GM19324 (cell line): ENCODE measurements around the gene APOL1.
"Not testable (repeated sequence)": the region's sequence is repeated elsewhere in the genome, so short reads cannot be mapped to it uniquely, and the experiment has no call there.

Source experiments
- ATAC-seq: cut with Tn5 transposase; IDR thresholded peaks from one replicate; pipeline ENCODE4 v1.9.1; 2021; ENCODE audit warnings: mild to moderate bottlenecking, moderate library complexity; ENCODE audit not compliant: unreplicated experiment, low FRiP score

APOL1 gene

DNA sequence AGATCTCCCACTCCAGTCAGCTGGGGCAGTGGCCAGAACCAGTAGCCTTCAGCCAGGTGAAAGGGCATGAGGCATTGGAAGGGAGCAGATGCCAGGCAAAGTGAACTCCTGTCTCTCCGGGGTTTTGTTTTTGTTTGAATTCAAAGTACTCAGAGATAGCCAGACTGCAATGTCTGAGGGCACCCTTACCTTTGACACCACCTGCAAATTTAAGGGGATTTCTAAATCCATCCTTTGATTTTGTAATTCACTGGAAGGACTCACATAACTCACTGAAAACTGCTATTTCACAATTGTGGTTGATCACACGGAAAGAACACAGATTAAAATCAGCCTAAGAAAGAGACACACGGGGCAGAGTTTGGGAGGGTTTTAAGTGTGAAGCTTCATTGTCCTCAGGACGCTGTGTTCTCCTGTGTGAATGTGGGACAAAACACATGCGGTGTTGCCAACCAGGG is 10.3 kb downstream of the APOL1 start:
- not testable (repeated sequence) for ATAC-seq

DNA sequence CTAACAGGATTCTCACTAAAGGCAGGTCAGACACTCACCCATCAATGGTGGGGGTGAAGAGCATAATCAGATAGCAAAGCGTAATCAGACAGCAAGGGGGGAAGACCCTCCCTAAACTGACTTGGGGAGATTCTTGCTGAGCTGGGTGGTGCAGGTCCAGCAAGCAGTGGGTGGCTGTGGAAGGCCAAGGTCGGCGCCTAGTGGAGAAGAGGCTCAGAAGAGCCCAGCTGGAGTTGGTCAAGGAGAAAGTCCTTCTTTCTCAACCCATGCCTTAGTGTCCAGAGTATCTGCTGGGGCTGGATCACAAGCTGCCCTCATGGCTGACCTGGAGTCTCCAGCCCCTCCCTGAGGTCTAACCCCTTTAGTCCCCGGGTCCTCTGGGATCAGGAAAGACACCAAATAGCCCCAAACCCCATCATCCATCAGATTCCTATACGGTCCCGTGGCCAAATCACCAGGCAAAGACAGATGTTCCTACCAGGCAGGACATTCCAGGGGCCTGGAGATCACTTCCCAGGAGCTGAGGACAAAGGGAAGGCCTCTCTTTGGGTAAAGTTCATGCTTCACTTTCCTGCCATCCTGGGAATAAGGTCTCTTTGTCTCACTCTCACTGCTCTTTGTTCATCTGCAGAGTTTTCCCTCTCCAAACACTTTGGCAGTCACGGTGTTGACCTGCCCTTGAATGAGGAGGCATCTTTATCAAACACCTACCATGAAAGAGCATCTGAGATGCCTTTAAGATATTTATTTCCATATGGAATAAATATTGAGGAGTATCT is 11.1 kb downstream of the APOL1 start:
- not testable (repeated sequence) for ATAC-seq

DNA sequence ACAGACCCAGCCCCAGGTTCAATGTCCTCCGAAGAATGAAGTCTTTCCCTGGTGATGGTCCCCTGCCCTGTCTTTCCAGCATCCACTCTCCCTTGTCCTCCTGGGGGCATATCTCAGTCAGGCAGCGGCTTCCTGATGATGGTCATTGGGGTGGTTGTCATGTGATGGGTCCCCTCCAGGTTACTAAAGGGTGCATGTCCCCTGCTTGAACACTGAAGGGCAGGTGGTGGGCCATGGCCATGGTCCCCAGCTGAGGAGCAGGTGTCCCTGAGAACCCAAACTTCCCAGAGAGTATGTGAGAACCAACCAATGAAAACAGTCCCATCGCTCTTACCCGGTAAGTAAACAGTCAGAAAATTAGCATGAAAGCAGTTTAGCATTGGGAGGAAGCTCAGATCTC is 14.1 kb downstream of the APOL1 start:
- ATAC-seq = no peak

DNA sequence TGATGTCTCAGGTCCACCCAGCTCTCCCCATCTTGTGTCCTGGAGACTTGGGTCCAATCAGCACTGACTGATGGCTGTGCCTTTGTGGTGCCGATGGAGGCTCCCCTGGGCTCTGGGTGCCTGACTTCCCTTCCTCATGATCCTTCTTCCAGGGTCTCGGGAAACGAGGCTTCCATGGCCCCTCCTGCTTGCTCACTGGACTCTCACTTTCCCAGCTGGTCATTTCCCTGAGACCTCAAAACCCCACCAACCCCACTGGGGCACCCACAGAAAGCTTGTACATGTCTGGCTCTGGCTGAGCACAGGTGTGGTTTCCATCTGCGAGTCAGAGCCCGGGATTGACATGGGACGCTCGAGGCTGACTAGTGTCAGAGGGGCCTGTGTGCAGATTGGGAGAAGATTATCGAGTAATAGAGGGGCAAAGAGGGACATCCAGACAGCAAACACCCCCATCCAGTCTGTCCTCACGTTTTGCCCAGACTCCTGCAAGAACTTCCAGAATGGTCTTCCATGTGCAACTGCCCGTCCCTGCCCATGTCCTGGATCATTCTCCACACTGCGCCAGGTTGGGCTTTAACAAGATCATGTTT is 15.1 kb downstream of the APOL1 start:
- no peak for ATAC-seq

DNA sequence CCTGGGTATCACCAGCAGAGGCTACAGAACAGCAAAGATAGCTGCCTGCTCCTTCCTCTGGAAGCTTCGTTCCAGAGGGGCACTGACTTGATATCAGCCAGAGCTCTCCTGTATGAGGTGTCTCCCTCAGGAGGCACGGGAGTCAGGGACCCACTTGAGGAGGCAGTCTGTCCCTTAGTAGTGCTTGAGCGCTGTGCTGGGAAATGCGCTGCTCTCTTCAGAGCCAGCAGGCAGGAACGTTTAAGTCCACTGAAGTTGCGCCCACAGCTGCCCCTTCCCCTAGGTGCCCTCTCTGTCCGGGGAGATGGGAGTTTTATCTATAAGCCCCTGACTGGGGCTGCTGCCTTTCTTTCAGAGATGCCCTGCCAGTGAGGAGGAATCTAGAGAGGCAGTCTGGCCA is 18.3 kb downstream of the APOL1 start:
- ATAC-seq = not testable (repeated sequence)

DNA sequence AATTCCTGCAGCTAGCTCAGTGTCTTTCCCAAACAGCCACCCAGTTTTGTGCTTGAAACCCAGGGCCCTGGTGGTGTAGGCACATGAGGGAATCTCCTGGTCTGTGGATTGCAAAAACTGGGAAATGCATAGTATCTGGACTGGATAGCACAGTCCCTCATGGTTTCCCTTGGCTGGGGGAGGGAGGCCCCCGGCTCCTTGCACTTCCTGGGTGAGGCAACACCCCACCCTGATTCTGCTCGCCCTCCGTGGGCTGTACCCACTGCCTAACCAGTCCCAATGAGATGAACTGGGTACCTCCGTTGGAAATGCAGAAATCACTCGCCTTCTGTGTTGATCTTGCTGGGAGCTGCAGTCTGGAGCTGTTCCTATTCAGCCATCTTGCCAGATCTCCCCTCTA is 19.0 kb downstream of the APOL1 start:
- ATAC-seq = not testable (repeated sequence)

DNA sequence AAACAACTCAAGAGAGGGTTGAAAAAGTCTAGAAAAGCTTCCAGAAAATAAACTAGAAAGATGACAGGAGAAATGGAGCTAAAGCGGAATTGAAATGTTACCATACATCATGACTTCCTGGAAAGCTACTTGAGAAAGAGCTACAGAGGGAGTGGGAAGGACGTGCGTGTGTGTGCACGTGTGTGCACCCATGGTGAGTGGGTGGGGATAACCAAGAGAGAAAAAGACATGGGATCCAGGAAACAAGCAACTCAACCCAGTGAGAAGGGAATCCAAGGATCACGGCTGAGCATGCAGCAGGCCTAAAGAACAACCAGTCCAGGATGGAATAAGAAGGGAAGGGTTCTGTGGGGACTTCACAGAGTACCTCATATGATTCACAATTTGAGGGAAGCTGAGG is 21.6 kb downstream of the APOL1 start:
- no peak for ATAC-seq

DNA sequence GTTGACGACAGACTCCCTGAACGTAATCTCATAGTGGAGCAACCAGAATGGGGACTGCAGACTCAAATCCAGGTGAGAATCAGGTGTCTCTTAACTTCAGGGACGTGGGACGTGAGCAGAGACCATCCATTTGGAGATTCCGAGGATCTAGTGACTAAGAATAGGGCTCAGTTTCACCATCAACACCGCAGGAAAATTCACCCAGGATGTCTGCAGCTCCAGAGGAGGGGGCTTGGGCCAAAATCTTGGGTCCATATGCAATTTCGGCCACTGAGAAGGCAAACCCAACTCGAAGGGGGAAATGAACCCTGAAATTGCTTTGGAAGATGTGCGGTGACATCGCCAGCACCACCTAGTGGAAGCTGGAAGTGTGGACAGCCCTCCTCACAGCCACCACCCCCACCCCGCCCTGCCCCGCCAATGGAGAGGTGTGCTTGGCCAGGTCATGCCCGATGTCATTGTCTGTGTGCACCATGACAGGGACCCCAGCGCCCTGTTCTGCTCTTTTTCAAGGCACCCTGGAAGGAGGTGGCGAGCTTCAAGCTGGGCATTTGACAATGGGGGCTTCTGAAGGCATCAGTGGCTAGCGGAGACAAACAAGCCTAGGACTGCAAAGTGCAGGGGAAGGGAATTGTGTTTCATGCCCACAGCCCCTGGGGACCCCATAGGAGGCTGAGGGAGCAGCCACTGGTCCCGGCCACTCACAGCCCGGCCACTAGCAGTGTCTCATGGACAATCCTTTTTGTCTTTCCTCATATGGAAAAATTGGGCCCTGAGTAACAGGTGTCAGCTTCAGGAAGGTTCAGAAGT is 24.8 kb downstream of the APOL1 start:
- ATAC-seq = no peak

DNA sequence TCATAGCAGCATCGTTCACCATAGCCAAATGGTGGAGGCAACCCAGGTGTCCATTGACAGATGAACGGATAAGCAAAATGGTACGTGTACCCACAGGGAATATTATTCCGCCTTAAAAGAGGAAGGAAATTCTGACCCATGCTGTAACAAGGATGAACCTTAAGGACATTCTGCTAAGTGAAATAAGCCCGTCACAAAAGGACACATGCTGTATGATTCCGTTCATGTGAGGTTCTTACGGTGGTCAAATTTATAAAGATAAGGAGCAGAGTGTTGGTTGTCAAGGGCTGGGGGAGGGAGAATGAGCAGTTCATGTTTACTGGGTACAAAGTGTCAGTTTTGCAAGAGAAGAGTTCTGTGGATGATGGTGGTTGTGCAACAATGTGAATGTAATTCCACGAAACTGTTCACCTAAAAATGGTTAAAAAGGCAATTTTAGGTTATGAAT is 26.3 kb downstream of the APOL1 start:
- no peak for ATAC-seq

DNA sequence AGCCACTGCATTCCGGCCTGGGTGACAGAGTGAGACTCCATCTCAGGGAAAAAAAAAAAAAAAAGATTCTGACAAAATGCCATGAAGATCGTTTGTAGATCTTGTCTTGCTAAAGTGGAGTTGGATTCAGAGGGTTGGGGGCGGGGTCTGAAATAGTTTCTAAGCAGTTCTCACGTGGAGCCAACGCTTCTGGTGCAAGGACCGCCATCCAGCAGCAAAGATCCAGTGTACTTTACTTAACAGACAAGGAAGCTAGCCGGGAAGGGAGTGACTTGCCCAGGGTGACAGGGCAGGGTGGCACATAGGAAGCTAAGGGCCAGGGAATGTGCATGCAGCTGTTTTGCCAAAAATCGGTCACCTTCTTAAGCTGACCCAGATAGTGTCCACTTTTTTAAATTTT is 27.4 kb downstream of the APOL1 start:
- no peak for ATAC-seq

DNA sequence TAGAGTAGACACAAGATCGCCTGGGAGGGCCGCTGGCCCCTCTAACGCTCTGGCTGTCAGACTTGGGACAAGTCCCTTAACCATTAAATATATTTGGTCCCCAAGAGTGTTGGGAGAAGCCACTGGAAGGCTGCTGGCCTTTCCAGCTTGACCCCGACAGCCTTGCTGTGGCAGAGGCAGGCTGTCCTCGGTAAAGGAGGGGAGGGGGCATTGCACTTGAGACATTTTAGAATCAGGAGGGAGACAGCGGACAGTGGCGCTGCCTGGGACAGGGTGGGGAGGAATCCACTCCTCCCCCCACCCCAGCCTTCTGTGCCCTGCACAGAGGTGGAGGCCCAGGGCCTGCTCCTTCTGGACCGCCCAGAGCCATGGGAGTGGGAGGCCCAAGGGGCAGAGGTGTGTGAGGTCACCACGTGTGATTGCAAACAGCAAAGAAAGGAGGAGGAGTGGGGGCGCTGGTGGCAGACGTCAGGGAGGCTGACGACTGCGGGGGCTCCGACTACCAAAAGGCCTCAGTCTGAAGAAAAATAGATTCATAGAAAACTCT is 28.9 kb downstream of the APOL1 start:
- ATAC-seq = no peak

DNA sequence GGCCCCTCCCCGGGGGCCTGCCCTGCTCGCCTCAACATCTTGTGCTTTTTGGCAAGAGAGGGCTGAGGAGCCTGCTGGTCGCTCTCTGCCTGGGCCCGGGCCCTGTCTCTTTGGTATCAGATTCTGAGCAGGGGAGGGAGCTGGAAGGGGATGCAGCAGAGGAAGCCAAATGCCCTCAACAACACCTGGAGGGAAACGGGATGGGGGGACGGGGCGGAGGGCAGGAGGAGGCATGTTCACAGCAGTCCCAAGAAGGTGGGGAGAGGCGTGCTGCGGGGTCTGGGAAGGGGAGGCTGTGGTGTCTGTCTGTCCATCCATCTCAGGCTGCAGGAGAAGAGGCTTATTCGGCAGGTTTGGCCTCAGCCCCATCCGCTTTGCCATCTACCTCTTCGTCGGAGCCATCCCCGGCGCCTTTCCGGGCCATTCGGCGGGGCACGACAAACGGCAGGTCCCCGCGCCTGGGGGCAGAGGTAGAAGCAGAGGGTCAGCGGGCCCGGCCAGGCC is 29.4 kb downstream of the APOL1 start:
- no peak for ATAC-seq

DNA sequence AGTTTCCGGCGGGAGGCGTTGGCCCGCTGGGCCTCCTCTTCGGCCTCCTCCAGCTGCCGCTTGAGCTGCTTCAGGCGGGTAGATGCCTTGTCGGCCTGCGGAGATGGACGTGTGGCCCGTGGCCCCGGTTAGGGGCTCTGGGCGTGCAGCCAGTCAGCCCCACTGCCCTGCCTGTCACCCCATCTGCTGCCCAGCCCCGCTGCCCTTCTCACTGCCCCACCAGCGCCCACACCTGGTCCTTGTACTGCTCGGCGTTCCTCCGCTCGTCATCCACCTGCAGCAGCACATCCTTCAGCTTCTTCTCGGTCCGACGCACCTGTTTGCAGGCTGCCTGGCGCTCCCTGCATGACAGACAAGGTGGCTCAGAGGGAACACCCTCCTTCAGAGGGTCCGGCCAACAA is 31.2 kb downstream of the APOL1 start:
- no peak for ATAC-seq

DNA sequence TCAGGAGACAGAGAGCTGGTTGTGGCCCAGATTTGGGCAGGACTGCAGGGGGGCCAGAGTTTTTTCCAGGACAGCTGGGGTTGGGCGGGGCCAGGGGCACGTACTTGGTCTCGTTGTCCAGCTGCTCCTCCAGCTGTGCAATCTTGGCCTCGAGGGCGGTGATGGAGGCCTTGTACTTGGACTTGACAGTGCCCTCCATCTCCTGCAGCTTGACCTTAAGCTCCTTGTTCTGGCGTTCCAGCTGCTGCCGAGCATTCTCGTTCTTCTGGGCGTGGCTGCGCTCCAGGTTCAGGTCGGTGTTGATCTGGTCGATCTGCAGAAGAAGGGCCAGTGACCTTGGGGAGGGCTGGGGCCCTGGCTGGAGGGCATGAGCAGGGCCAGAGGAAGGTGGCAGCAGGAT is 32.1 kb downstream of the APOL1 start:
- ATAC-seq = no peak

DNA sequence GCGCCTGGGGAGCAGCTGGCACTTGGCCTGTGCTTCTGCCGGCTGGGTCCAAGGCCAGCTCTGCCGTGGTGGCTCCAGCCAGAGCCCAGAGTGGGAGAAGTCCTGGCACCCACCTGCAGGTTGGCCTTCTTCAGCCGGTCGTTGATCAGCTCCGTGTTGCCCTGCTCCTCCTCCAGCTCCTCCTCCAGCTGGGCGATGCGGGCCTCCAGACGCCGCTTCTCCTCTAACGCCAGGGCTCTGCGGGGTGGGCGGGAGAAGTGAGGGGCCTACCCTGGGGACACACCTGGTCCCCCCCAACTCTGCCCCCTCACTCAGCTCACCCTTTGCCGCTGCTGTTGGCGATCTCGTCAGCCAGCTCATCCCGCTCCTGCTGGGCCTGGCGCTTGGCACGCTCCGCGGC is 32.6 kb downstream of the APOL1 start:
- ATAC-seq = no peak

DNA sequence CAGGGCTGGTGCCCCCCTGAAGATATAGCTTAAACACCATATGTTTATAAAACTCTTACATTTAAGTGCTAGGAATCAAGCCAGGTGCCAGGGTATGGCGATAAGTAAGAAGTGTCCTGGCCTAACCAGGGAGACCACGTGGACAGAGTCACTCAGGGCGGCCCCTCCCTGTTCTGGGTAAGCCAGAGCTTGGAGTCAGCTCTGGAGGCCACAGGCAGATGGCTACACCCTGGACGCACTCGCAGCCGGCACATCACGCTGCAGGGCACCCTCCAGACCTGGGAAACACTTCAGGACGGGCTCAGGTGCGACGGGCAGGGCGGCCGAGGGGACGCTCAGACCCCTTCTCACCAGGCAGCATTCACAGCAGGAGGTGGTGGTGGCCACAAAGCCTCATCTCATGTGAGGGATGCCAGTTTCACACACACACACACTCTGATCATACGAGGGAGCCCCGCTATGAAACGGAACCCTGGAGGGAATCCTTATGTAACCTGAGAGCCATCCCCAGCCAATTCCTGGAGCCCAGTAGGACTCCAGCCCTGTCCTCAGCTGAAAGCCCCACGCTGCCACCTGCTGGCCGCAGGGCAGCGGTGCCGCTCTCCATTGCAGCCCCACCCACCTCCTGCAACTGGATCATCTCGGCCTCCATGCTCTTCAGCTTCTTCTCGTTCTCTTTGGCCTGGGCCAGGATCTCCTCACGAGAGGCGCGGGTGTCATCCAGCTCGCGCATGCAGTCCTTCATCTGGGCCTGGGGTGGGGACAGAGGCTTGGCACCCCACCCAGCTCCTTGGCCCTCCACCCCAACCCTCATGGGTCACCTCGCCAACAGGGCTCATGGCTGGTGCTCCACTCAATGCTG is 33.4 kb downstream of the APOL1 start:
- no peak for ATAC-seq

DNA sequence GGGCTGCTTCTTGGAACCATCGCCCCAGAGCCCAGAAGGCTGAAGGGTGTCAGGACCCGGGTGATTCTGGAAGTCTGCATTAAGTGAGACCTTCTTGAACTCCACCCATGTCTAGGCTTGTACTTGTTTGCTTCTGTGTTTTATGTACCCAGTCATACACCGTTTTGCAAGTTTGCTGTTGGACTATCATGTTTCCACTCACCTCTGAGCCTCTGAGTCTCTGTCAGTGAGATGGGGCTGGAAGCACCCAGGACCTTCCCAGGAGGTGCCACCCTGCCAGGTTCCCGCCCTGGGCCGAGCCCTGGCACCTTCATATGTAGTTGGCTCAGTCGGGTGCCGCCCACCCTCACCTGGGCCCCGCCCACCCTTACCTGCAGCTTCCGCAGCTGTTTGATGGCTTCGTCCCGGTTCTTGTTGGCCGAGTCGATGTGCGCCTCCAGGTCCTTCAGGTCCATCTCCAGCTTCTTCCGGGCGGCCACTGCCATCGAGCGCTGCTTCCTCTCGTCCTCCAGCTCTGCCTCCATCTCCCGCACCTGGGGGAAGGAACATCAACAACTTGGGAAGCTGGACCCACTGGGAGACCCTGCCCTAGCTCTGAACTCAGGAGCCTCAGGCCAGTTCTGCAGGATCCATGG is 35.1 kb downstream of the APOL1 start:
- ATAC-seq = no peak

DNA sequence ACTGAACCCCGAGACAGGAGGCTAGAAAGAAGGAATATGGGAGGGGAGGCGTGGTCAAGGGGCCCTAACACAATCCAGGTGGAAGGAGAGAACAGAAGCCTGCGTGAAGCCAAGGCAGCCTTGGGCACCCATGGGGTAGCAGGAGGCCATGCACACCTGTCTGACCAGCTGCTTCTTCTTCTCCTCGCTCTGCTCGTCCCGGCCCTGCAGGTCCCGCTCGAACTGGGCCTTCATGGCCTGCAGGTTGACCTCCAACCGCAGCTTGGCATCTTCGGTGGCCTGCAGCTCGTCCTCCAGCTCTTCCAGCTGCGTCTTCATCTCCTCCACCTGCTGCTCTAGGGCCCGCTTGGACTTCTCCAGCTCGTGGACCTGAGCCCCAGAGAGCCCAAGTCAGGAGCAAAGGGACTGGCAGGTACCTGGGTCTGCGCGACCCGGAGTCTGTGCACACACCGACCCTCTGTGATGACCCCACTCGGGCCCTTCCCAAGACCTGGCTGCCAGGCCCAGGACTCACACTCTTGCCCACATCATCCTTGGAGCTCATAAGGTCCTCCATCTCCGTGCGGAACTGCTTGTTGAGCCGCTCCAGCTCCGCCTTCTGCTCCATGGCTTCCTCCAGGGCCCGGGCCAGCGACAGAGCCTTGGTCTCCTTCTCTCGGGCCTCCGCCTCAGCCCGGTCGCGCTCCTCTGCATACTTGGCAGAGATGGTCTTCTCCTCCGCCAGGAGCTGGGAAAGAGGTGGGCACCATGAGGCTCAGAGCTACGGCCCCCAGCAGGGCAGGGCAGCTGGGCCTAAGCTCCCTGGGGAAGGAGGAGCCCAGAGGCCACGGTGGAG is 35.9 kb downstream of the APOL1 start:
- ATAC-seq = no peak
